GM23338 (cell line): ENCODE results near the gene FRY. TPM values are rescaled to one million over a fixed set of nuclear protein-coding genes. Genes with fewer than 3 reads are reported as not detected.

Experiments
- ATAC-seq: fragments of 200-7000 bp; cut with Tn5 transposase; 3 replicates; pipeline ENCODE4 v1.9.1; 2020
- DNase-seq: peaks from one replicate; pipeline ENCODE4 v3.0.0-alpha.2; 2015; ENCODE audit warnings: low spot score
- H2AFZ ChIP-seq: fragments of 200-600 bp; sonication (generic); 2 replicates; pipeline ENCODE4 v1.8.0; 2016; ENCODE audit warnings: antibody characterized with exemption, mild to moderate bottlenecking, moderate library complexity
- H3F3A ChIP-seq: fragments of 200-600 bp; sonication (generic); replicated peaks from 2 replicates; pipeline ENCODE4 v1.8.0; 2017; ENCODE audit warnings: antibody characterized with exemption, mixed run types, low read depth
- H3K27ac ChIP-seq: fragments of 200-600 bp; sonication (generic); 2 replicates; pipeline ENCODE4 v1.6.1; 2016; ENCODE audit warnings: low read depth
- H3K27me3 ChIP-seq: fragments of 200-600 bp; sonication (generic); 2 replicates; pipeline ENCODE4 v1.8.0; 2016; ENCODE audit warnings: mild to moderate bottlenecking, mixed run types, moderate library complexity; ENCODE audit not compliant: insufficient read depth
- H3K36me3 ChIP-seq: fragments of 200-600 bp; sonication (generic); 2 replicates; pipeline ENCODE4 v1.8.0; 2016; ENCODE audit warnings: mild to moderate bottlenecking; ENCODE audit not compliant: insufficient read depth
- H3K4me1 ChIP-seq: fragments of 200-600 bp; sonication (generic); 2 replicates; pipeline ENCODE4 v1.8.0; 2016; ENCODE audit warnings: mild to moderate bottlenecking, moderate library complexity; ENCODE audit not compliant: insufficient read depth
- H3K4me2 ChIP-seq: fragments of 200-600 bp; sonication (generic); 2 replicates; pipeline ENCODE4 v1.7.1; 2017; ENCODE audit warnings: mixed run types
- H3K4me3 ChIP-seq: fragments of 200-600 bp; sonication (generic); 2 replicates; pipeline ENCODE4 v1.6.1; 2016; ENCODE audit warnings: mixed run types
- H3K79me2 ChIP-seq: fragments of 200-600 bp; sonication (generic); replicated peaks from 2 replicates; pipeline ENCODE4 v1.8.0; 2017; ENCODE audit warnings: mild to moderate bottlenecking; ENCODE audit not compliant: insufficient read depth
- H3K9me2 ChIP-seq: fragments of 200-600 bp; sonication (generic); 2 replicates; pipeline ENCODE4 v1.8.0; 2017; ENCODE audit not compliant: insufficient read depth
- H4K20me1 ChIP-seq: fragments of 200-600 bp; sonication (generic); replicated peaks from 2 replicates; pipeline ENCODE4 v1.8.0; 2017; ENCODE audit warnings: mild to moderate bottlenecking; ENCODE audit not compliant: insufficient read depth
- H3K27ac Mint-ChIP-seq: 2 replicates; pipeline ENCODE4 v1.8.0; 2020; ENCODE audit warnings: inconsistent platforms, mild to moderate bottlenecking, moderate library complexity, mixed read lengths
- H3K27me3 Mint-ChIP-seq: 3 replicates; pipeline ENCODE4 v1.8.0; 2022; ENCODE audit warnings: low read depth, mild to moderate bottlenecking, moderate library complexity, mixed read lengths, inconsistent platforms; ENCODE audit not compliant: insufficient read depth, poor library complexity
- H3K36me3 Mint-ChIP-seq: 3 replicates; pipeline ENCODE4 v1.8.0; 2021; ENCODE audit warnings: low read depth, mild to moderate bottlenecking, inconsistent platforms, moderate library complexity, mixed read lengths
- H3K4me1 Mint-ChIP-seq: 3 replicates; pipeline ENCODE4 v1.8.0; 2020; ENCODE audit warnings: mild to moderate bottlenecking, inconsistent platforms, mixed read lengths
- H3K4me3 Mint-ChIP-seq: 3 replicates; pipeline ENCODE4 v1.8.0; 2021; ENCODE audit warnings: moderate library complexity, mild to moderate bottlenecking, inconsistent platforms, mixed read lengths
- H3K9me3 Mint-ChIP-seq: 3 replicates; pipeline ENCODE4 v1.8.0; 2020; ENCODE audit warnings: moderate library complexity, mild to moderate bottlenecking, inconsistent platforms, mixed read lengths
- CREB1 ChIP-seq: fragments of 250-450 bp; sonication (Bioruptor Pico); IDR thresholded peaks from 2 replicates; pipeline ENCODE4 v1.5.0; 2020; ENCODE audit warnings: low read depth, mild to moderate bottlenecking, moderate library complexity
- CTCF ChIP-seq, 2 experiments: fragments of 200-600 bp in 1 of 2; sonication (generic) in 1 of 2; conservative IDR thresholded peaks; 2 replicates each; pipeline versions ENCODE4 v1.5.1 to v1.6.1; 2016 to 2017; ENCODE audit warnings: antibody characterized with exemption in 2 of 2, low read depth in 2 of 2, mild to moderate bottlenecking in 2 of 2, moderate library complexity in 1 of 2
- EZH2 ChIP-seq: fragments of 200-600 bp; sonication (generic); IDR thresholded peaks from one replicate; pipeline ENCODE4 v1.8.0; 2017; ENCODE audit warnings: antibody characterized with exemption, mild to moderate bottlenecking, low read depth; ENCODE audit not compliant: unreplicated experiment
- EZH2phosphoT487 ChIP-seq: fragments of 200-600 bp; sonication (generic); IDR thresholded peaks from one replicate; pipeline ENCODE4 v1.8.1; 2018; ENCODE audit warnings: antibody characterized with exemption; ENCODE audit not compliant: unreplicated experiment
- JUNB ChIP-seq: IDR thresholded peaks from one replicate; pipeline ENCODE4 v1.6.1; 2016; ENCODE audit warnings: antibody characterized with exemption; ENCODE audit not compliant: unreplicated experiment
- NANOG ChIP-seq: IDR thresholded peaks from 2 replicates; pipeline ENCODE4 v1.6.1; 2016; ENCODE audit warnings: antibody characterized with exemption, borderline replicate concordance
- POLR2AphosphoS5 ChIP-seq: IDR thresholded peaks from 2 replicates; pipeline ENCODE4 v1.6.1; 2016; ENCODE audit warnings: antibody characterized with exemption, low read depth
- STAT1 ChIP-seq: IDR thresholded peaks from one replicate; pipeline ENCODE4 v1.6.1; 2016; ENCODE audit warnings: antibody characterized with exemption; ENCODE audit not compliant: unreplicated experiment
- ZNF114 ChIP-seq: fragments of 250-450 bp; sonication (Bioruptor Pico); IDR thresholded peaks from 2 replicates; pipeline ENCODE4 v1.5.0; 2020; ENCODE audit warnings: mild to moderate bottlenecking, moderate library complexity
- ZNF331 ChIP-seq: fragments of 250-450 bp; sonication (Bioruptor Pico); IDR thresholded peaks from 2 replicates; pipeline ENCODE4 v1.5.0; 2020; ENCODE audit warnings: low read depth, mild to moderate bottlenecking, moderate library complexity
- polyA plus RNA-seq: library from polyadenylated mRNA; unstranded; fragments of >200 nt; fragmentation: Nextera tagmentation; extraction: Ambion mirVana; gene quantifications from 2 replicates; pipeline ENCODE4 v1.2.1, GENCODE V29; 2016
- total RNA-seq: library from RNA; depleted of rRNA; stranded (reverse); fragments of >200 nt; shearing (Covaris generic); gene quantifications from 2 replicates; pipeline ENCODE4 v1.2.3, GENCODE V29; 2014
- TF ChIP-seq, protein P1 (sequence below): IDR thresholded peaks from one replicate; pipeline ENCODE4 v1.6.1; 2018; ENCODE audit warnings: antibody characterized with exemption; ENCODE audit not compliant: unreplicated experiment
- TF ChIP-seq, protein P2 (sequence below): IDR thresholded peaks from 2 replicates; pipeline ENCODE4 v1.6.1; 2016; ENCODE audit warnings: antibody characterized with exemption
- TF ChIP-seq, protein P3 (sequence below): fragments of 250-450 bp; sonication (Bioruptor Pico); IDR thresholded peaks from 2 replicates; pipeline ENCODE4 v1.5.0; 2020; ENCODE audit warnings: mild to moderate bottlenecking, moderate library complexity

Gene FRY
- total and polyA plus RNA-seq, 2 experiments from 2014 or later, result 2.4 to 10.1 TPM

DNA sequence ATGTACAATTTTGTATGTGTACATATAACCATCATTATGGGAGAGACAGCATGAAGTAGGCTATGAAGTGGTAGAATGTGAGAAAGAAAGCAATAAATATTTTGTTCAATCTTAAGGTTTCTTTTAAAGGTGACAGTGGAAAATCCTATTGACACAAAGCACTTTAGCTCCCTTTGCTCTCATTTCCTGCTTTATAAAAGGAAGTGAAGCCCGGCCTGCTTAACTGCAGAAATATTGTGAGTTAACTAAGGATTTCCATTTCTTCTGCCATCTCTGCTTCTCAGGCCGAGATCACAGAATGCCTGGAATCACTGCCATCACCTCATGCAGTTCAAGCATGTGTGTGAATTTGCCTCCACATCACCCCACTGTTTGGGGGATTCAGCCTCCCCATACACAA lies 83.5 kb downstream of the FRY start:
- Histone ChIP-seq H3F3A (no peaks in the 10 kb centered on the region), H3K27ac (no peak overlapping the region), H4K20me1 (no peaks in the 10 kb centered on the region), H3K27me3 (no peaks in the 10 kb centered on the region), H3K4me1 (no peaks in the 10 kb centered on the region), H3K79me2 (no peaks in the 10 kb centered on the region), H2AFZ (no peak overlapping the region), H3K4me2 (no peak overlapping the region), H3K36me3 (no peaks in the 10 kb centered on the region), H3K9me2 (0 out of 2 replicates have a peak, but pooled peaks cover 2% of the 10 kb centered on the region), H3K4me3 (no peak overlapping the region)
- peaks cover 6% of the 10 kb centered on the region for H3K4me1 Mint-ChIP-seq
- H3K4me3 Mint-ChIP-seq, result no peak overlapping the region
- H3K27ac Mint-ChIP-seq, result no peak overlapping the region
- no peaks in the 10 kb centered on the region for H3K36me3 Mint-ChIP-seq
- ATAC-seq, result no peak
- TF ChIP-seq, protein P1, sequence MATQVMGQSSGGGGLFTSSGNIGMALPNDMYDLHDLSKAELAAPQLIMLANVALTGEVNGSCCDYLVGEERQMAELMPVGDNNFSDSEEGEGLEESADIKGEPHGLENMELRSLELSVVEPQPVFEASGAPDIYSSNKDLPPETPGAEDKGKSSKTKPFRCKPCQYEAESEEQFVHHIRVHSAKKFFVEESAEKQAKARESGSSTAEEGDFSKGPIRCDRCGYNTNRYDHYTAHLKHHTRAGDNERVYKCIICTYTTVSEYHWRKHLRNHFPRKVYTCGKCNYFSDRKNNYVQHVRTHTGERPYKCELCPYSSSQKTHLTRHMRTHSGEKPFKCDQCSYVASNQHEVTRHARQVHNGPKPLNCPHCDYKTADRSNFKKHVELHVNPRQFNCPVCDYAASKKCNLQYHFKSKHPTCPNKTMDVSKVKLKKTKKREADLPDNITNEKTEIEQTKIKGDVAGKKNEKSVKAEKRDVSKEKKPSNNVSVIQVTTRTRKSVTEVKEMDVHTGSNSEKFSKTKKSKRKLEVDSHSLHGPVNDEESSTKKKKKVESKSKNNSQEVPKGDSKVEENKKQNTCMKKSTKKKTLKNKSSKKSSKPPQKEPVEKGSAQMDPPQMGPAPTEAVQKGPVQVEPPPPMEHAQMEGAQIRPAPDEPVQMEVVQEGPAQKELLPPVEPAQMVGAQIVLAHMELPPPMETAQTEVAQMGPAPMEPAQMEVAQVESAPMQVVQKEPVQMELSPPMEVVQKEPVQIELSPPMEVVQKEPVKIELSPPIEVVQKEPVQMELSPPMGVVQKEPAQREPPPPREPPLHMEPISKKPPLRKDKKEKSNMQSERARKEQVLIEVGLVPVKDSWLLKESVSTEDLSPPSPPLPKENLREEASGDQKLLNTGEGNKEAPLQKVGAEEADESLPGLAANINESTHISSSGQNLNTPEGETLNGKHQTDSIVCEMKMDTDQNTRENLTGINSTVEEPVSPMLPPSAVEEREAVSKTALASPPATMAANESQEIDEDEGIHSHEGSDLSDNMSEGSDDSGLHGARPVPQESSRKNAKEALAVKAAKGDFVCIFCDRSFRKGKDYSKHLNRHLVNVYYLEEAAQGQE, result no peak
- TF ChIP-seq JUNB (no peak), STAT1 (no peak), EZH2phosphoT487 (no peak), CTCF (conservative IDR thresholded peaks at IDR 0.05; ENCODE audit: low read depth in 2 of 2) (no peak), NANOG (no peak), ZNF331 (CRISPR knock-in tag) (no peak), POLR2AphosphoS5 (no peak), EZH2 (no peak), ZNF114 (CRISPR knock-in tag) (no peak), CREB1 (no peak)
- TF ChIP-seq, protein P2, sequence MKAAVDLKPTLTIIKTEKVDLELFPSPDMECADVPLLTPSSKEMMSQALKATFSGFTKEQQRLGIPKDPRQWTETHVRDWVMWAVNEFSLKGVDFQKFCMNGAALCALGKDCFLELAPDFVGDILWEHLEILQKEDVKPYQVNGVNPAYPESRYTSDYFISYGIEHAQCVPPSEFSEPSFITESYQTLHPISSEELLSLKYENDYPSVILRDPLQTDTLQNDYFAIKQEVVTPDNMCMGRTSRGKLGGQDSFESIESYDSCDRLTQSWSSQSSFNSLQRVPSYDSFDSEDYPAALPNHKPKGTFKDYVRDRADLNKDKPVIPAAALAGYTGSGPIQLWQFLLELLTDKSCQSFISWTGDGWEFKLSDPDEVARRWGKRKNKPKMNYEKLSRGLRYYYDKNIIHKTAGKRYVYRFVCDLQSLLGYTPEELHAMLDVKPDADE, result no peak
- TF ChIP-seq, protein P3, sequence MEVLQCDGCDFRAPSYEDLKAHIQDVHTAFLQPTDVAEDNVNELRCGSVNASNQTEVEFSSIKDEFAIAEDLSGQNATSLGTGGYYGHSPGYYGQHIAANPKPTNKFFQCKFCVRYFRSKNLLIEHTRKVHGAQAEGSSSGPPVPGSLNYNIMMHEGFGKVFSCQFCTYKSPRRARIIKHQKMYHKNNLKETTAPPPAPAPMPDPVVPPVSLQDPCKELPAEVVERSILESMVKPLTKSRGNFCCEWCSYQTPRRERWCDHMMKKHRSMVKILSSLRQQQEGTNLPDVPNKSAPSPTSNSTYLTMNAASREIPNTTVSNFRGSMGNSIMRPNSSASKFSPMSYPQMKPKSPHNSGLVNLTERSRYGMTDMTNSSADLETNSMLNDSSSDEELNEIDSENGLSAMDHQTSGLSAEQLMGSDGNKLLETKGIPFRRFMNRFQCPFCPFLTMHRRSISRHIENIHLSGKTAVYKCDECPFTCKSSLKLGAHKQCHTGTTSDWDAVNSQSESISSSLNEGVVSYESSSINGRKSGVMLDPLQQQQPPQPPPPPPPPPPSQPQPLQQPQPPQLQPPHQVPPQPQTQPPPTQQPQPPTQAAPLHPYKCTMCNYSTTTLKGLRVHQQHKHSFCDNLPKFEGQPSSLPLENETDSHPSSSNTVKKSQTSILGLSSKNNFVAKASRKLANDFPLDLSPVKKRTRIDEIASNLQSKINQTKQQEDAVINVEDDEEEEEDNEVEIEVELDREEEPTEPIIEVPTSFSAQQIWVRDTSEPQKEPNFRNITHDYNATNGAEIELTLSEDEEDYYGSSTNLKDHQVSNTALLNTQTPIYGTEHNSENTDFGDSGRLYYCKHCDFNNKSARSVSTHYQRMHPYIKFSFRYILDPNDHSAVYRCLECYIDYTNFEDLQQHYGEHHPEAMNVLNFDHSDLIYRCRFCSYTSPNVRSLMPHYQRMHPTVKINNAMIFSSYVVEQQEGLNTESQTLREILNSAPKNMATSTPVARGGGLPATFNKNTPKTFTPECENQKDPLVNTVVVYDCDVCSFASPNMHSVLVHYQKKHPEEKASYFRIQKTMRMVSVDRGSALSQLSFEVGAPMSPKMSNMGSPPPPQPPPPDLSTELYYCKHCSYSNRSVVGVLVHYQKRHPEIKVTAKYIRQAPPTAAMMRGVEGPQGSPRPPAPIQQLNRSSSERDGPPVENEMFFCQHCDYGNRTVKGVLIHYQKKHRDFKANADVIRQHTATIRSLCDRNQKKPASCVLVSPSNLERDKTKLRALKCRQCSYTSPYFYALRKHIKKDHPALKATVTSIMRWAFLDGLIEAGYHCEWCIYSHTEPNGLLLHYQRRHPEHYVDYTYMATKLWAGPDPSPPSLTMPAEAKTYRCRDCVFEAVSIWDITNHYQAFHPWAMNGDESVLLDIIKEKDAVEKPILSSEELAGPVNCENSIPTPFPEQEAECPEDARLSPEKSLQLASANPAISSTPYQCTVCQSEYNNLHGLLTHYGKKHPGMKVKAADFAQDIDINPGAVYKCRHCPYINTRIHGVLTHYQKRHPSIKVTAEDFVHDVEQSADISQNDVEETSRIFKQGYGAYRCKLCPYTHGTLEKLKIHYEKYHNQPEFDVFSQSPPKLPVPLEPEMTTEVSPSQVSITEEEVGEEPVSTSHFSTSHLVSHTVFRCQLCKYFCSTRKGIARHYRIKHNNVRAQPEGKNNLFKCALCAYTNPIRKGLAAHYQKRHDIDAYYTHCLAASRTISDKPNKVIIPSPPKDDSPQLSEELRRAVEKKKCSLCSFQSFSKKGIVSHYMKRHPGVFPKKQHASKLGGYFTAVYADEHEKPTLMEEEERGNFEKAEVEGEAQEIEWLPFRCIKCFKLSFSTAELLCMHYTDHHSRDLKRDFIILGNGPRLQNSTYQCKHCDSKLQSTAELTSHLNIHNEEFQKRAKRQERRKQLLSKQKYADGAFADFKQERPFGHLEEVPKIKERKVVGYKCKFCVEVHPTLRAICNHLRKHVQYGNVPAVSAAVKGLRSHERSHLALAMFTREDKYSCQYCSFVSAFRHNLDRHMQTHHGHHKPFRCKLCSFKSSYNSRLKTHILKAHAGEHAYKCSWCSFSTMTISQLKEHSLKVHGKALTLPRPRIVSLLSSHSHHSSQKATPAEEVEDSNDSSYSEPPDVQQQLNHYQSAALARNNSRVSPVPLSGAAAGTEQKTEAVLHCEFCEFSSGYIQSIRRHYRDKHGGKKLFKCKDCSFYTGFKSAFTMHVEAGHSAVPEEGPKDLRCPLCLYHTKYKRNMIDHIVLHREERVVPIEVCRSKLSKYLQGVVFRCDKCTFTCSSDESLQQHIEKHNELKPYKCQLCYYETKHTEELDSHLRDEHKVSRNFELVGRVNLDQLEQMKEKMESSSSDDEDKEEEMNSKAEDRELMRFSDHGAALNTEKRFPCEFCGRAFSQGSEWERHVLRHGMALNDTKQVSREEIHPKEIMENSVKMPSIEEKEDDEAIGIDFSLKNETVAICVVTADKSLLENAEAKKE (CRISPR knock-in tag), result no peak
- H3K27me3 Mint-ChIP-seq, result no peaks in the 10 kb centered on the region
- H3K9me3 Mint-ChIP-seq, result no peaks in the 10 kb centered on the region
- no peak for DNase-seq
